Measurements from ENCODE around the gene TOP3A.

TOP3A gene

DNA sequence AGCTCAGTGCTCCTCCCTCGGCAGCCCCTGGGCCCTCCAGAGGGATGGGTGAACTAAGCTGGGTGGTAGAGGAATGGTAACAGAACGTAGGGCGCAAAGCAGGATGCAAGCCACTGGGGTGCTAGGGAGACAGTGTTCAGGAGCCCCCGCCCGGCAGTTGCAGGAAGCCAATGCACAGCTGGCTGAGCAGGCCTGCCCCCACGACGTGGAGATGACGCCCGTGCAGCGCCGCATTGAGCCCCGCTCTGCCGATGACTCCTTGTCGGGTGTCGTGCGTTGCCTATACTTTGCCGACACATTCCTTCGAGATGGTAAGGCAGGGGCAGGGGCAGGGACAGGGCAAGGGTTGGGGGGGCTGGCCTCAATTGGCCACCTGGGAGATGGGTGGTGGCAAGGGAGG, 76.5 kb downstream of the TOP3A start:
- Histone ChIP-seq H3K4me3 (ENCODE audit: low read depth, low read length) (no peak overlapping the region), H3K79me2 (no peaks in the 10 kb centered on the region), H3K27me3 (ENCODE audit: control insufficient read depth, insufficient read depth, low read length) (no peaks in the 10 kb centered on the region), H3K9me3 (ENCODE audit: control insufficient read depth, low read length) (no peaks in the 10 kb centered on the region), H3K4me2 (ENCODE audit: low read length) (no peak overlapping the region), H2AFZ (no peak overlapping the region), H3K4me1 (no peaks in the 10 kb centered on the region), H3K27ac (no peak overlapping the region), H3K9ac (no peak overlapping the region), H3K36me3 (ENCODE audit: control insufficient read depth, insufficient read depth, low read length) (no peaks in the 10 kb centered on the region)
- no peak for TF ChIP-seq CTCF (IDR thresholded peaks at IDR 0.05)

DNA sequence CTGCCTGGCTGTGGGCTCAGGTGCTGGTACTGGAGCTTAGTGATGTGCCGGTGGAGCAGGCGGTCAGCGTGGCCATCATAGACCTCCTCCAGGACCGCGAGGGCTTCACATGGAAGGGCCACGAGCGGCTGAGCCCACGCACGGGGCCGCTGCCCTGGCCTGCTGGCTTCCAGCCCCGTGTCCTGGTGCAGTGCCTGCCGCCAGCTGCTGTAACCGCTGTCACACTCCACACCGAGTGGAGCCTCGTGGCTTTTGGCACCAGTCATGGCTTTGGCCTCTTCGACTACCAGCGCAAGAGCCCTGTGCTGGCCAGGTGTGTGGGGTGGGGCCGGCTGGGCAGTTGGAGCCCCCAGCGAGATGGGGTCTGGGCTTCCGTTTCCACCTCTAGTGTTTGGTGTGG, 77.3 kb downstream of the TOP3A start:
- no peak overlapping the region for H3K27ac ChIP-seq
- no peaks in the 10 kb centered on the region for H3K36me3 ChIP-seq (ENCODE audit: control insufficient read depth, insufficient read depth, low read length)
- H3K4me1 ChIP-seq: no peaks in the 10 kb centered on the region
- no peaks in the 10 kb centered on the region for H3K9me3 ChIP-seq (ENCODE audit: control insufficient read depth, low read length)
- H3K4me3 ChIP-seq (ENCODE audit: low read depth, low read length): no peak overlapping the region
- TF ChIP-seq CTCF (IDR thresholded peaks at IDR 0.05): no peak
- H3K9ac ChIP-seq: no peak overlapping the region
- H3K4me2 ChIP-seq (ENCODE audit: low read length): no peak overlapping the region
- H3K79me2 ChIP-seq: no peaks in the 10 kb centered on the region
- H3K27me3 ChIP-seq (ENCODE audit: control insufficient read depth, insufficient read depth, low read length): no peaks in the 10 kb centered on the region
- H2AFZ ChIP-seq: no peak overlapping the region

DNA sequence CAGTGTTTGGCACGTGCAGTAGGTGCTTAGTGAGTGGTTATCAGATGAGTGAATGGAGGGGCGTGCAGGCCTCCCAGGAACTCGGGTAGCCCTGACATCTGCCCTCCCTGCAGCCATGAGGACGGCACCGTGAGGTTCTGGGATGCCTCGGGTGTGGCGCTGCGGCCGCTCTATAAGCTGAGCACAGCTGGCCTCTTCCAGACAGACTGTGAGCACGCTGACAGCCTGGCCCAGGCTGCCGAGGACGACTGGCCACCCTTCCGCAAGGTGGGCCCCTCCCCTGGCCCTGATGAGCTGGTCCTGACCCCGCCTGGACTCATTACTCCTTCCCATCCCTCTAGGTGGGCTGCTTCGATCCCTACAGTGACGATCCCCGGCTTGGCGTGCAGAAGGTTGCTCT, 78.3 kb downstream of the TOP3A start:
- no peaks in the 10 kb centered on the region for H3K79me2 ChIP-seq
- H2AFZ ChIP-seq: no peak overlapping the region
- H3K4me3 ChIP-seq (ENCODE audit: low read depth, low read length): no peak overlapping the region
- no peak for TF ChIP-seq CTCF (IDR thresholded peaks at IDR 0.05)
- H3K9ac ChIP-seq: no peak overlapping the region
- no peak overlapping the region for H3K4me2 ChIP-seq (ENCODE audit: low read length)
- H3K36me3 ChIP-seq (ENCODE audit: control insufficient read depth, insufficient read depth, low read length): no peaks in the 10 kb centered on the region
- no peaks in the 10 kb centered on the region for H3K4me1 ChIP-seq
- H3K27ac ChIP-seq: no peak overlapping the region
- no peaks in the 10 kb centered on the region for H3K9me3 ChIP-seq (ENCODE audit: control insufficient read depth, low read length)
- H3K27me3 ChIP-seq (ENCODE audit: control insufficient read depth, insufficient read depth, low read length): no peaks in the 10 kb centered on the region

GRCh38 chr17:18235743-18236256, 79.0 kb downstream of the TOP3A start:
- H3K9me3 ChIP-seq (ENCODE audit: control insufficient read depth, low read length): no peaks in the 10 kb centered on the region
- H3K9ac ChIP-seq: no peak overlapping the region
- H3K4me3 ChIP-seq (ENCODE audit: low read depth, low read length): no peak overlapping the region
- H3K27ac ChIP-seq: no peak overlapping the region
- H3K27me3 ChIP-seq (ENCODE audit: control insufficient read depth, insufficient read depth, low read length): no peaks in the 10 kb centered on the region
- H3K4me2 ChIP-seq (ENCODE audit: low read length): no peak overlapping the region
- H3K36me3 ChIP-seq (ENCODE audit: control insufficient read depth, insufficient read depth, low read length): no peaks in the 10 kb centered on the region
- no peaks in the 10 kb centered on the region for H3K4me1 ChIP-seq
- no peak overlapping the region for H2AFZ ChIP-seq
- TF ChIP-seq CTCF (IDR thresholded peaks at IDR 0.05): no peak
- no peaks in the 10 kb centered on the region for H3K79me2 ChIP-seq

DNA sequence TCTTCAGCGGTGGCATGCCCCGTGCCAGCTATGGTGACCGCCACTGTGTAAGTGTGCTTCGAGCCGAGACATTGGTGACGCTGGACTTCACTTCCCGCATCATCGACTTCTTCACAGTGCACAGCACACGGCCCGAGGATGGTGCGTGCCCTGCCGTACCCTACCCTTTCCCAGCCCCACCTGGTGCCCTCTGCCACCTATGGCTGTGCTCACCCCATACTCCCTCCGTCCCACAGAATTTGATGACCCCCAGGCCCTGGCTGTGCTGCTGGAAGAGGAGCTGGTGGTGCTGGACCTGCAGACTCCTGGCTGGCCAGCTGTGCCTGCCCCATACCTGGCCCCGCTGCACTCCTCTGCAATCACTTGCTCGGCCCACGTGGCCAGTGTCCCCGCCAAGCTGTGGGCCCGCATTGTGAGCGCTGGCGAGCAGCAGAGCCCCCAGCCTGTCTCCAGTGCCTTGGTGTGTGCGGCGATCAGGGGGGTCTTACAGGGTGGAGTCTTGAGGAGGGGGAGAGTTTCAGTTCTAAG, 79.9 kb downstream of the TOP3A start:
- Histone ChIP-seq H3K9ac (no peak overlapping the region), H3K4me1 (no peaks in the 10 kb centered on the region), H3K27me3 (ENCODE audit: control insufficient read depth, insufficient read depth, low read length) (no peaks in the 10 kb centered on the region), H3K27ac (no peak overlapping the region), H3K9me3 (ENCODE audit: control insufficient read depth, low read length) (no peaks in the 10 kb centered on the region), H3K4me3 (ENCODE audit: low read depth, low read length) (no peak overlapping the region), H2AFZ (no peak overlapping the region), H3K4me2 (ENCODE audit: low read length) (no peak overlapping the region), H3K36me3 (ENCODE audit: control insufficient read depth, insufficient read depth, low read length) (no peaks in the 10 kb centered on the region), H3K79me2 (no peaks in the 10 kb centered on the region)
- TF ChIP-seq CTCF (IDR thresholded peaks at IDR 0.05): no peak

Measured in parathyroid adenoma (tissue), 2 donors.